Activated naive CD8-positive, alpha-beta T cell treated with anti-CD3 and anti-CD28 coated beads for 36 hours (primary cell): ENCODE results near the gene HCN2. TPM values are rescaled to one million over a fixed set of nuclear protein-coding genes. Genes with fewer than 3 reads are reported as not detected.

ENCODE experiments used
- DNase-seq: peaks from one replicate; pipeline ENCODE4 v3.0.0; 2021
- H3K27ac Mint-ChIP-seq: one replicate; pipeline ENCODE4 v1.8.0; 2022; ENCODE audit warnings: mild to moderate bottlenecking, moderate library complexity, mixed read lengths
- H3K27me3 Mint-ChIP-seq: one replicate; pipeline ENCODE4 v1.8.0; 2022; ENCODE audit warnings: mild to moderate bottlenecking, mixed read lengths
- H3K36me3 Mint-ChIP-seq: one replicate; pipeline ENCODE4 v1.8.0; 2021; ENCODE audit warnings: mild to moderate bottlenecking, mixed read lengths
- H3K4me1 Mint-ChIP-seq: one replicate; pipeline ENCODE4 v1.8.0; 2021; ENCODE audit warnings: mixed read lengths
- H3K4me3 Mint-ChIP-seq: one replicate; pipeline ENCODE4 v1.8.0; 2022; ENCODE audit warnings: mild to moderate bottlenecking, moderate library complexity, mixed read lengths
- H3K9me3 Mint-ChIP-seq: one replicate; pipeline ENCODE4 v1.8.0; 2022; ENCODE audit warnings: mixed read lengths
- total RNA-seq, 2 experiments: library from RNA; stranded (reverse); gene quantifications; one replicate each; pipeline ENCODE4 v1.2.3, GENCODE V29; 2021

Gene HCN2
- total RNA-seq, 2 experiments from 2014 or later, result 0.31 to 0.34 TPM

DNA sequence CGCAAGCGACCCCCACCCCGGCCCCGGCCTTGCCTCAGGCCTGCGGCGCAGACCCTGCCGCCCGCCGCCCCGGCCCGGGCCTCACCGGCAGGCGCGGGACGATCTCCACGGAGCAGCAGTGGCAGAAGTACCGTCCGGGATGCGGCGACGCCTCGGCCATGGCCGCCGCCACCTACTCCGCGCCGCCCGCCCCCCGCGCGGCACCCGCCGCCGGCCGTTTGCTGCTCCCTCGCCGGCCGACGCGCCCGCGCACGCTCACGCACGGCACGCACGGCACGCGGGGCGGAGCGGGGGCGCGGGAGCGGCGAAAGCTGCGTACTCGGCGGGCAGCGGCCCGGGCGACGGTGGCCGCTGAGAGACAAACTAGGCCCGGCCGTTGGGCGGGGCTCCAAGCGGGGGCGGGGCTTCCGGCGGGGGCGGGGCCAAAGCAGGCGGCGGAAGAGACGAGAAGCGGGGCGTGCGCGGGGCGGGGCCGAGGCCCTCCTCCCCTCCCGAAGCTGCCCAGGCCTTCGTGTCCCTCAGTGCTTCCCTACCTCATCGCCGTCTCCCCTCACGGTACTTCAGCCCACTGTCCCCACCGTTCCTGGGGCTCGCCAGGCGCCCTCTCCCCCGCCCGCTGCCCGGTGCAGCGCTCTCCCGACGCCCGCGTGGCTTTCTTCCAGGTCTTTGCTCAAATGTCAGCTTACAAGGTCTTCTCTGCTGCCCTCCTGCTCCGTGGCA lies 73.4 kb downstream of the HCN2 start, which contains the start of gene RNF126:
TSS of gene RNF126 (minus strand) at position 253 of the 720 bp plus-strand sequence. CDS start at position 160, 93 bp downstream.
- H3K4me3 Mint-ChIP-seq, result peak within 1 kb of the TSS; percentile 99
- peaks cover 24% of the 10 kb centered on the region for H3K36me3 Mint-ChIP-seq
- peaks cover 19% of the 10 kb centered on the region for H3K4me1 Mint-ChIP-seq
- DNase-seq, result peak; percentile 91
- no peaks in the 10 kb centered on the region for H3K27me3 Mint-ChIP-seq
- peak within 1 kb of the TSS; percentile 97 for H3K27ac Mint-ChIP-seq
- H3K9me3 Mint-ChIP-seq, result no peaks in the 10 kb centered on the region

DNA sequence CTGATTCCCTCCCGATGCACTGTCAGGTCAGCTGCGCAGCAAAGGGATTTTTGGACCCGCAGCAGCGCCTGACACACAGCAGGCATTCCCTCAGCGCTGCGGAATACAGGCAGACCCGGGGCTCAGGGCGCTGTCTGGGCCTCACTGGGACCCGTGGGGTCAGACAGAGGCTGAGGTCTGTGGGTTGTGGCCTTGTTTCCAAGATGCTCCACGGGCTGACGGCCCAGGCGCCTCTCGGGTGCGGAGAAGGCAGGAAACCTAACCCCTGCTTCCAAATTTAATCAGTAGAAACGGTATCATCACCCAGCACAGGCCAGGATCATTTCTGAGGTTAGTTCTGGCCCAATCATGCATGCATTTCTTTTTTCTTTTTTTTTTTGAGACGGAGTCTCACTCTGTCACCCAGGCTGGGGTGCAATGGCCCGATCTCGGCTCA lies 74.0 kb downstream of the HCN2 start:
- peak overlapping the region; percentile 77 for H3K27ac Mint-ChIP-seq
- no peaks in the 10 kb centered on the region for H3K9me3 Mint-ChIP-seq
- no peak for DNase-seq
- peaks cover 19% of the 10 kb centered on the region for H3K4me1 Mint-ChIP-seq
- H3K27me3 Mint-ChIP-seq, result peaks cover 5% of the 10 kb centered on the region
- peaks cover 24% of the 10 kb centered on the region for H3K36me3 Mint-ChIP-seq
- H3K4me3 Mint-ChIP-seq, result peak overlapping the region; percentile 72

DNA sequence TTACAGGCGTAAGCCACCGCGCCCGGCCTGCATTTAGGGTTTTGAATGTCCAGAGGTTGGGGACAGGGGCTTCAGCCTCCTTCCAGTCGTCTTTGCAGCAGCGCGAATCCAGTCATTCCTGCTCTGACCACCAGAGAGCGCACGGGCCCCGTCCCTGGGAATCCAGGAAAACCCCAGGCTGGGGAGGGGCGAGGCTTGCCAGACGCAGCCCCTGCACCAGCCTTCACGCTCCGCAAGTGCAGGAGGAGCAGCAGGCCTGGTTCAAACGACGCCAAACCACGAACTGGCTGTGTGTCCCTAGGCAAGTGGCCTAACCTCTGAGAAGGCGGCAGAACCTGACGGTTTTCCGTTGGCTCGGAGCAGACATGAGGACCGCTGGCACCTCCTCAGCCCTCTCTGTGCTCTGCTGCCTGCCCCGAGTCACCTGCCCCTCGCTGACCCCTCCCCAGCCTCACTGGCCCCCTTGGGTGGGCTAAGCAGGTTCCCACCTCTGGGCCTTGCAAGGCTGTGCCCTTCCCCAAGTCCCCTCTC lies 75.3 kb downstream of the HCN2 start:
- Mint-ChIP-seq H3K4me1 (peaks cover 13% of the 10 kb centered on the region), H3K36me3 (peaks cover 20% of the 10 kb centered on the region), H3K27me3 (peaks cover 12% of the 10 kb centered on the region), H3K4me3 (peak overlapping the region; percentile 32), H3K9me3 (no peaks in the 10 kb centered on the region), H3K27ac (peak overlapping the region; percentile 58)
- peak; percentile 81 for DNase-seq

Other genes starting within 250 kb of the HCN2 start
- 10 to 100 TPM; 17.2 to 18.6 TPM for gene MIER2, start 245.1 kb upstream of the HCN2 start, total RNA-seq
- gene C2CD4C, start 180.7 kb upstream of the HCN2 start, total RNA-seq, result under 1 TPM; 0.12 to 0.19 TPM
- under 1 TPM in 1 of 2 experiments, not detected in 1; 0.32 TPM for gene SHC2, start 128.8 kb upstream of the HCN2 start, total RNA-seq
- gene MADCAM1, start 93.4 kb upstream of the HCN2 start, total RNA-seq, result under 1 TPM in 1 of 2 experiments, not detected in 1; 0.21 TPM
- gene TPGS1, start 82.4 kb upstream of the HCN2 start, total RNA-seq, result 10 to 100 TPM in 1 of 2 experiments, 1 to 10 TPM in 1; 9.3 to 10.3 TPM
- gene CDC34, start 58.1 kb upstream of the HCN2 start, total RNA-seq, result 10 to 100 TPM; 46.5 to 48.8 TPM
- 10 to 100 TPM; 42.0 to 49.0 TPM for gene GZMM, start 45.8 kb upstream of the HCN2 start, total RNA-seq
- 100 to 1,000 TPM; 167 to 168 TPM for gene BSG, start 17.3 kb upstream of the HCN2 start, total RNA-seq
- 10 to 100 TPM; 73.3 to 74.6 TPM for gene POLRMT, start 43.7 kb downstream of the HCN2 start, total RNA-seq
- gene FGF22, start 50.0 kb downstream of the HCN2 start, total RNA-seq, result not detected
- 100 to 1,000 TPM; 106 to 108 TPM for gene RNF126, start 73.3 kb downstream of the HCN2 start, total RNA-seq
- gene FSTL3, start 86.5 kb downstream of the HCN2 start, total RNA-seq, result 1 to 10 TPM; 6.2 to 6.5 TPM
- gene PRSS57, start 105.6 kb downstream of the HCN2 start, total RNA-seq, result not detected
- gene PALM, start 119.1 kb downstream of the HCN2 start, total RNA-seq, result not detected
- gene MISP, start 161.2 kb downstream of the HCN2 start, total RNA-seq, result under 1 TPM in 1 of 2 experiments, not detected in 1; 0.10 TPM
- gene PTBP1, start 207.6 kb downstream of the HCN2 start, total RNA-seq, result 100 to 1,000 TPM; 799 to 818 TPM
- not detected for gene PLPPR3, start 232.1 kb downstream of the HCN2 start, total RNA-seq
- gene AZU1, start 238.0 kb downstream of the HCN2 start, total RNA-seq, result not detected